Activated T-helper 1 cell treated with Interleukin-2 at 50 U/mL for 16 hours (primary cell): ENCODE results near the gene DYRK1B.
A peak's percentile ranks its signal among the peaks of the same experiment; 100 is the strongest.

Experiments
- DNase-seq: peaks from one replicate; pipeline ENCODE4 v3.0.0-alpha.2; 2020; ENCODE audit warnings: low read depth

The DYRK1B gene

DNA sequence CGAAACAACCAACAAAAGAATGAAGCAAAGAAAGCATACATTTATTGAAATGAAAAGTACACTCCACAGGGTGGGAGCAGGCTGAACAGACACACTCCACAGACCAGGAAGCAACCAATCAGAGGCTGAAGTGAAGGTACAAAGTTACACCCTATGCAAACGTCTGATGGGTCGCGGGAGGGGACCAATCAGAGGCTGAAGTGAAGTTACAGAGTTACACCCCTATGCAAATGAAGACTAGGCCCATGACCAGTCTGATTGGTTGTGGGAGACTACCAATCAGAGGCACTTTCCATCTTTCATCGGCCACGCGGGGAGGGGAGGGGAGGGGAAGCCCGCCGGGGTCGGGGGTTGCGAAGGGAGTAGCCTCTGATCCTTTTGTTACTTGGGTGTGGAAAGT, 24.6 kb upstream of the DYRK1B start:
- DNase-seq = no peak

DNA sequence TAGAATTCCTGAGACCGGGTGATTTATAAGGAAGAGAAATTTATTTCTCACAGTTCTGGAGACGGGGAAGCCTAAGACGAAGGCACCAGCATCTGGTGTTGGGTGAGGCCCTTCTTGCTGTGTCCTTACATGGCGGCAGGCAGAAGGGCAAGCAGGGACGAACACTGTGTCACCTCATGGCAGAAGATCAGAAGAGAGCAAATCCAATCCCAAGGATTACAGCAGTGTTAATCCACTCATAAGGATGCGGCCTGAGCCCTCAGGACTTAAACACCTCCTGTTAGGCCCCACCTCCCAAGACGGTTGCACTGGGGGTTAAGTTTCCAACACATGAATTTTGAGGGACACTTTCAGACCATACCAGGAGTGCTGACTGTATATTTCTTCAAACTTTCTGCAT, 18.9 kb upstream of the DYRK1B start:
- DNase-seq = no peak

DNA sequence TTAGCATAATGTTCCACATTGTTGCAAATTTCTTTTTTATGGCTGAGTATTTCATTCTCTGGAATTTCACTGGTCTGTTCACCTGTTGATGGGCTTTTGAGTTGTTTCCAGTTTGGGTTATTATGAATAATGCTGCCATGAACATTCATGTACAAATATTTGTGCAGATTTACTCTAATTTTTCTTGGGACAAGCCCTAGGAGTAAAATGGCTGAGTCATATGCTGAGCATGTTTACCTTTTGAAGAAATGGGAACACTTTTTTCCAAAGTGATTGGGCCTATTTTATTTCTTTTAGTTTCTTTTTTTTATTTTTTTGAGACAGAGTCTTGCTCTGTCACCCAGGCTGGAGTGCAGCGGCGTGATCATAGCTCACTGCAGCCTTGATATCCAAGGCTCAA, 16.9 kb upstream of the DYRK1B start:
- DNase-seq = no peak

DNA sequence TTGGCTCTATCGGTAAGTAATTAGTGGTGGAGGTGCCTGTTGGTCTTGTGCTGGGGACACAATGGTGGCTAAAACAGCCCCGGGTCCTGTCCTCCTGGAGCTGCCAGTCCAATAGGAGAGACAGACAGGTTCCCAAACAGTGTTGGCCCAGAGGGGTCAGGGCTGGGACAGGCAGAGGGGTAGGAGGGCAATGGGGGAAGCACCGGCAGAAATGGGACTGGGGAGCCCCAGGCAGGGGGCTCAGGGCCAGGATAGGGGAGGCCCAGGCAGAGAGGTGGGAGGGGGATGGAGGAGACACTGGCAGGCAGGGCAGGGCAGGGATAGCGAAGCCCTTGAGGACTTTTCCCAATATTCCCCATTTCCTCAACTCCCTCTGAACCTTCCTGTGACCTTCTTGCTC, 14.4 kb upstream of the DYRK1B start:
- DNase-seq = no peak

DNA sequence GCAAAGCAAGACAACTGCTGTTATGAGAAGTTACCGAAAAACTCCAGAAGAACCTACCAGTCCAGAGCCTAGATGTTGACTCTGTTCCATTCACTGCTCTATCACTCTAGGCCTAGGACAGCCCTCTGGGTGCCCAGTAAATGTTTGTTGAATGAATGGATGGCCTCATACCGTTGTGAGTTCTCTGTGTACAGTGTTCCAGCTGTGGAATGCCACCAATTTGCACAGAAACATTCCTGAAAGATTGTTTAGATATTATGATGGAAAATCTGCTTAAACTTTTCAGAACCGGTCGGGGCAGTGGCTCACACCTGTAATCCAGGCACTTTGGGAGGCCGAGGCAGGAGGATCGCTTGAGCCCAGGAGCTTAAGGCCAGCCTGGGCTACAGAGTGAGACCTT, 13.6 kb upstream of the DYRK1B start:
- DNase-seq = no peak

DNA sequence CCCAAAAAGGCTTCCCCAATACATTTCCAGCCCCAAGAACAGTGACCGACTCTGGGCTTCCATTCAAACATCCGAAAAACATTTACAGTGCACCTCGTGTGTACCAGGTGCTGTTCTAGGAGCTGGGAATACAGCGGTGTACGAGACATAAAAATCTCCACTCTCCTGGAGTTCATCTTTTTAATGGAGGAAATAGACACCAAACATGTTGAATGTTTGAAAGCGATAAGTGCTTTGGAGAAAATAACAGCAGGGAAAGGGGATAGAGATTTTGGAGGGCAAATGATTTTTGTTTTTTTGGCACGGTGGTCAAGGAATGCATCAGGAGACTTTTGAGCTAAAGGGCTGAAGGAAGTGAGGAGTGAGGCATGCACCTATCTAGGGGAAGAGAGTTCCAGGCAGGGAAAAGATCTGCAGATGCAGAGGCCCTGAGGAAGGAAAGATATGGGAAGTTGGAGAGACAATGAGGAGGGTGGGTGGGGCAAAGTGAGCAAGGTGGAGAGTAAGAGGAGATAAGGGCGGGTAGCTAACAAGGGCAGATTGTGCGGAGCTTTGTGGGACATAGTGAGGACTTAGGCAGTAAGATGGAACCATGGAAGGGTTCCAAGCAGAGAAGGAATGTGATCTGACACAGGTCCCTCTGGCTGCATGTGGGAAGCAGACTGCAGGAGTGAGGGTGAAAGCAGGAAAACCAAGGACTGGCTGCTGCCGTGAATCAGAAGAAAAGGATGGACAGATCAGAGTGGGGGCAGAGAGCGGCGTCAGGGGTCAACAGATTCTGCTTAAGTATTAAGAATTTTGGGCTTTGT, 12.9 kb upstream of the DYRK1B start:
- no peak for DNase-seq

DNA sequence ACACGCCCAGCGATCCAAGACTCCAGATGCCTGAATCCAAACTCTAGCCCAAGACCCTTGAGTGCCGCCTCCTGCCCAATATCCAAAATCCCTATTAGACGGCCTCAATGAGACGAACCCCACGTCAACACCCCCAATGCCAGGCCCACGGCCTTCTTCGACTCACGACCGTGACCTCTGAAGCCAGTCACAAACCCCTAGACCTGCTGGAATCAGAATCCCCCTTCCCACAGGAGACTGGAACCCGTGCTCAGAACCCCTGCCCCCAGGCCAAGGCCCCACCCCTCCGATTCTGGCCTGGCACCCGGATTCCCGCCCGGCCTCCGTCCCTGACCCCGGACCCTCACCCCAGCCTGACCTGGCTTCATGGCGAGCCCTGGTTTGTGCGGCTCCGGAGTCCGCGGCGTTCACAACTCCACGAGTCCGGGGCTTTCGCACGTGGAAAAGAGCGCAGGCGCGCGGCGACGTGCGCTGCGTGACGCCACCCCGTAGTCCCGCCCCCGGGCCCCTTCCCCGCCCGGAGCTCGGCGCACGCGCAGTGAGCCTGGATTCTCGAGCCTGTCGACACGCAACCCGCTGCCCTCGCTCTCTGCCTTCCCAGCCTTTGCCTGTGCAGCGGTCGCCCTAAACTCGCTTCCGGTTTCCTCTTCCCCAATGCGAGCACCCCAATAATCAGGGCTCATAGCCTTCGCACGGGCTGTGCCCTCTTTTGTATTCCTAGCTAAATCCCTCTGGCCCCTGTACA, 12.1 kb upstream of the DYRK1B start, which contains the start of gene FBL:
Gene FBL, minus strand, starts transcription at position 447 of the 745 bp plus-strand sequence. Its CDS starts 79 bp downstream, at position 368.
- DNase-seq = peak; percentile 98

DNA sequence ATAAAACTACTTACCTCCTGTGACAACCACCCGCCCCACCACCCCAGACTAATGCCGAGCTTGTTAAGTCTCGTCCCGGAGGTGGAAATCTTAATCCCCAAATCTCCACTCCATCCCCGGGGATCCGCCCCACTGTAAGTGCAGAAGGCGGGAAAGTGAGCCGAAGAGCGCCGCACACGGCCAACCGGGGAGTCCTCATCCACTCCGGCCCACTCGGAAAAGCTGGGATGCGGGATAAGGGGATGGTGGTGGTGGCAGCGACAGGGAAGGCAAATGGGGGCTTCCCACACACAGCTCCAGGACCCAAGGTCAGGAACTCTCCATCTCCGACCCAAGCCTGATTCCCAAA, 11.6 kb upstream of the DYRK1B start:
- no peak for DNase-seq

DNA sequence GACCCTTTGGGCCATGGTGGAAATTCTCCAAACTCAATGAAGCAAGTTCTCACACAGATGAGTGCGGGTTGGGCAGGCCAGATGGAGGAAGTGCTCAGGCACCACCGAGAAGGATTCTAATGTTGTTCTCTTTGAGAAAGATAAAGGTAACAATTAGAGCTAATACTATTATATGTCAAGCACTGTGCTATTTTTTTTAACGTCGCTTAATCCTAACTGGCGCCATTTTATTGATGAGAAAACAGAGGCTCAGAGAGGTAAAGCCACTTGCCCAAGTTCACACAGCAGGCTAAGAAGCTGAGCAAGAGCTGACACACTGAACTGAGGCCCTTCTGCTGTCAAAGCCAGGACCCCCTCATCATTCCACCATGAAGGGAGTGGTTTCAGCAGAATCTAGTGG, 11.2 kb upstream of the DYRK1B start:
- DNase-seq = no peak

DNA sequence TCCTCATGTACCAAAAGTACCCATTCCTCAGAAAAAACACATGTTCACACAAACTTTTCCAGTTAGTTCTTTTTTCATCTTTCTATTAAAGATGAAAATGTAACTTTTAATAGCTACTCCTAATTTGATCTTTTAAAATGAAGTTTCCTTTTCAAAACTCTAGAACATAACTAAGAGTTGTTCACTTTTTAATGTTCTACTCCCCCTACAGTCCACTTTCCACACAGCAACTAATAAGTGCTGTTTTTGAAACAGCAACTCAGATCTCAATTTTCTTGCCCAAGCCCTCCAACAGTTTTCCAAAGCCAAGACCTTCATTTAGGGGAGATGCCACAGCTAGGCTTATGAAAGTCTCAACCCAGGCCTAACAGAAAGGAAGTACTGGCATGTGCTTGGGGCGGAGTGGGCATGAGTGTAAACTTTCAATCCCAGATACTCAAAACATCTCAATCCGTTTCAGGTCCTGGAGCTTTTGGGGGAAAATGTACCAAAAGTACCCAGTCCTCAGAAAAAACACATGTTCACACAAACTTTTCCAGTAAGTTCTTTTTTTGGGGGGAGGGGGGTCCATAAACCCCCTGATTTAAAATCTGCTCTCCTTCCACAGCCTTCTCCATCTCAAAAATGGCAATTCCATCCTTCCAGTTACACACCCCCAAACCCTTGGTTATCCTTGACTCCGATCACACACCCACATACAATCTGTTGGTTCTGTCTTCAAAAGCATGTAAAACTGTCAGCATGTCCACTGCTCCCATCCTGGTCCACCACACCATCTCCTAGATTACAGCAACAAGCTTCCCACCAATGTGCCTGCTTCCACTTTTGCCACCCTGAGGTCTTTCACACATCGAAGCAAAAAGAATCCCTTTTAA, 10.2 kb upstream of the DYRK1B start:
- DNase-seq = no peak

DNA sequence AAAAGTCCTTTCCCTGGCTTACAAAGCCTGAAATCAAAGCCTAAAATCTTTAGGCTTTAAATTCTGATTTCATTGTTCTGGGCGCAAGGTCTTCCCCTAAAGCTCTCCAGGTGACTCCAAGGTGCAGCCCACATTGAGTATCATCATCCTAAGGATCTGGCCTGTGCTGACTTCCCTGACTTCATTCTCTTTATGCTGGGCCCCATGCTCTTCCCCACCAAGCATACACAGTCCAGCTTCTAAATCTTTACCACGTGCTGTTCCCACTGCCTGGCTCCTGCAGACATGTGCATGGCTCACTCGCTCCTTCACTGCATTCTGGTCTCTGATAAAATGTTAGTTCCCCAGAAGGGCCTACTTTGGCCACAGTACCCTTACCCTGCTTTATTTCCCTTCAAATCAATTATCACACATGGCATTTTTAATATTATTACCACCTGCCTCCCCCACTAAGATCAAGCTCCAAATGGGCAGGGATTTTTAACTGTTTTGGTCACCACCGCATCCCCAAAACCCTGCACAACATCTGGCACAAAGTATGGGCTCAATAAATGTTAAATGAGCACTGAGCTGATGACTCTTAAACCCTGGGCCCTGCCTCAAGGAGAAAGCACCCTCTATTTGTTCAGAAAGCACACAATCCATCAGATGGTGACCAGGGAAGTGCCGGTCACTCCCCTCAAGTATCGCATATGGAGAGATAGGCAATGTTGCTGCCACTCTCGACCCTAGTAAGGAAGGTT, 8.9 kb upstream of the DYRK1B start:
- DNase-seq = no peak

DNA sequence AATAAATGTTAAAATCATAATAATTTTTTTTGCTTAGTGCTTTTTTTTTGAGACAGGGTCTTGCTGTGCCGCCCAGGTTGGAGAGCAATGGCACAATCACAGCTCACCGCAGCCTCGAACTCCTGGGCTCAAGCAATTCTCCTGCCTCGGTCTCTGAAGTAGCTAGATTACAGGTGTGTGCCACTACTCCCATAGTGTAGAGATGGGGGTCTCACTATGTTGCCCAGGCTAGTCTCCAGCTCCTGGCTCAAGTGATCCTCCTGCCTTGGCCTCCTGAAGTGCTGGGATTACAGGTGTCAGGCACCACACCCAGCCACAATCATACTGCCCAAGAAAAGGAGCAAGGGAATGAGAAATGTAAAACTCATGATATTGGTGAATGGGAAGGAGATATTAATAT, 7.1 kb upstream of the DYRK1B start:
- DNase-seq = no peak

DNA sequence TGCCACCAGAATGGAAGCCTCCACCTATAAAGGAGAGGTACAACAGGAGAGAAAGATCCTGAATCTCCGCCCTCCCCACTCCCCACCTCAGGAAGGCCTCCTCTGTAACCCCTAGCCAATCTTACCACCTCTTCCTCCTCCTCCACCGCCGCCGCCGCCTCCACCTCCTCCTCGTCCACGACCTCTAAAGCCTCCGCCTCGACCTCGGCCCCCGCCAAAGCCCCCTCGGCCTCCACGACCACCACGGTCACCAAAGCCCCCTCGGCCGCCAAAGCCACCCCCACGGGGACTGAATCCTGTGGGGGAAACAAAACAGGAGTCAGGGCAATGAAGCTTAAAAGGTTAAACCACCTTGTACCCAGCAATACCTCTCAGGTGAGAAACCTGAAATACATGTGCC, 6.5 kb upstream of the DYRK1B start:
- no peak for DNase-seq

DNA sequence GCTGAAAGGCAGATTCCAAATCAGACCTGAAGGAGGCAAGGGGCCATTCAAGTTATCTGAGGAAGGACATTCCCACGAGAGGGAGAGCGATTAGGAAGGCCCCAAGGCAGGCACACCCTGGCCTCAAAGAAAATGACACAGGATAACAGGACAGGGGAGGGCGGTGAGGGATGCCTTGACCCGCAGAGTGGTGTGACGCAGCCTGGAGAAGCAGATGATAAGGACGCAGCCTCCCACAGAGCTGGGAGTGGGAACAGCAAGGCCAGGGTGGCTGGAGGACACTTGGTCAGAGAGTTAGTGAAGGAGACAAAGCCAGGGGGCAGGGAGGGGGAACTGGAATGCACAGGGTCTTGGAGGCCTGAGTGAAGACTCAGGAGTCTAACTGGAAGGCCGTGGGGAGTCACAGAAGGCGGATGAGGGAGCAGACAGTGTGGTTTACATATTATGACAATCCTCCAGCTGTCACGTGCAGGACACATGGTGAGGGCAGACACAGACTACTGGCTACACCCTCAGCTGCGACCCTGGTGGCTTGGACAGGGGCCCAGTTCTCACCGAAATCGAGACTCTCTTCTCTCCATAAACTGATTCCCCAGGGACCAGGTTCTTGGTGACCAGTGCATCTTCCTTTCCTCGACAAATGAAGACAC, 5.8 kb upstream of the DYRK1B start:
- no peak for DNase-seq

DNA sequence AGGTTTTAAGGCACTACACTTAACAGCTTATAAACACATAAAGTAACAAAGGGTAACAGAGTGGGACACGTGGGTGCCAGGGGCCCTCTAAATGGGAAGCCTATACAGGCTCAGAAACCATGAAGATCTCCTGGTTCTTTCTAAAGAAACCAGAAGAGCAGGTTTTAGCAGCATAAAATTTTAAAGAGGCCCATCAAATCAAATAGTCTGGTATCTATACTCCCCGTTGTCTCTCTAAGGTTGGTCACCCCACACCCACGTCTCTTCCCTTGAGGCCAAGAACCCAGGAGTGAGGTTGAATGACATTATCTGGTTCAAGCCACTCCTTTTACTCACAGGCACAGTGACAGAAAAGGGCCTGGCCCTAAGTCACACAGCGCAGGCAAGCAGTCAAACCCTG, 4.6 kb upstream of the DYRK1B start:
- no peak for DNase-seq

DNA sequence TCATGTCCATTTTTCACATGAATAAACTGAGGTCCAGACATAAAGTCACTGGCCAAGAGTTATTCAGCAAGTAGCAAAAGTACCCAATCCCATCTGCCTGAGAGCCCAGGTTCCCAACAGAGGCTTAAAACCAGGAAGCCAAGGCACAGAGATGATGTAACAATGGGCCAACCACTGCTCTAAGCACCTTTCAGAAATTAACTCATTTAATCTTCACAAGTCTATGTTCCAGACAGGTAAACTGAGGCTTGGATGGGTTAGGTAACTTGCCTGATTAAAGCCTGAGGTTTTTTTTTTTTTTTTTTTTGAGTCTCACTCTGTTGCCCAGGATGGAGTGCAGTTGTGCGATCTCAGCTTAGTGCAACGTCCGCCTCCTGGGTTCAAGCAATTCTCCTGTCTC, 4.0 kb upstream of the DYRK1B start:
- no peak for DNase-seq

DNA sequence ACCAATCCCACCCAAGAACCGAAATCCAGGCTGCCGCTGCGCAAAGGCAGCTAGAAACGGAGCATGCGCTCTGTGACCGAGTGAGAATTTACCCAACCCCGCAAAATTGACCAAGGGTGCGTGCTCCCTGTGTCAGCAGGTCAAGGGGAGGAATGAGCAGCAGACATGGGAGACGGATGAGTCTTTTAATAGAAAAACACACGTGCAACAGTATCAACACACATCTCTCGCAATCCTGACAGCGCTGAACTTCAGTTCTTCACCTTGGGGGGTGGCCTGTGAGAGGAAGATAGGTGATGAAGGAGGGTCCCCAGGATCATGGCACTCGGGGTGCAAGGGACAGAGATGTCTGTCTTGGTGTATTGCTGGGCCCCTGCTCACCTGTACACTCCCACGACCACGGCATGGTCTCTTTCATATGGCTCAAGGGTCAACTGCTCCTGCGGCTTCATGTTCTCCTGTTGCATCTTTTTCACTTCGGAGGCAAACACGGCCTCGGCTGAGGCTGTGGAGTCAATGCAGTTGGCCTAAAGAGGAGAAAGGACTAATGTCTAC, 402 bp upstream of the DYRK1B start:
- no peak for DNase-seq

DNA sequence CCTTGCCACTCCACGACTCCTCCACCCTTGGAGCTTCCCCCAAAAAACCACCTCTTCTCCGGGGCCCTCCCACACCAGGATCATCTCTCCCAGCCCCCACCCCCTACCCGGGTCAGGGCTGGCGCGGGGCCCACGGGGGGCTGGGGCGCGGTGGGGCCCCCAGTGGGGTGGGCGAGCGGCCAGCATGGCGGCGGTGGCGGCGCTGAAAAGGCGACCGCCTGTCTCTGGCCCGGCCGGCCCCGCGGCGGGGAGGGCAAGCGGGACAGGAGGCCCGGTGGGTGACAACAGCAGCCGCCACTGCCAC, 850 bp downstream of the DYRK1B start:
- DNase-seq = no peak

DNA sequence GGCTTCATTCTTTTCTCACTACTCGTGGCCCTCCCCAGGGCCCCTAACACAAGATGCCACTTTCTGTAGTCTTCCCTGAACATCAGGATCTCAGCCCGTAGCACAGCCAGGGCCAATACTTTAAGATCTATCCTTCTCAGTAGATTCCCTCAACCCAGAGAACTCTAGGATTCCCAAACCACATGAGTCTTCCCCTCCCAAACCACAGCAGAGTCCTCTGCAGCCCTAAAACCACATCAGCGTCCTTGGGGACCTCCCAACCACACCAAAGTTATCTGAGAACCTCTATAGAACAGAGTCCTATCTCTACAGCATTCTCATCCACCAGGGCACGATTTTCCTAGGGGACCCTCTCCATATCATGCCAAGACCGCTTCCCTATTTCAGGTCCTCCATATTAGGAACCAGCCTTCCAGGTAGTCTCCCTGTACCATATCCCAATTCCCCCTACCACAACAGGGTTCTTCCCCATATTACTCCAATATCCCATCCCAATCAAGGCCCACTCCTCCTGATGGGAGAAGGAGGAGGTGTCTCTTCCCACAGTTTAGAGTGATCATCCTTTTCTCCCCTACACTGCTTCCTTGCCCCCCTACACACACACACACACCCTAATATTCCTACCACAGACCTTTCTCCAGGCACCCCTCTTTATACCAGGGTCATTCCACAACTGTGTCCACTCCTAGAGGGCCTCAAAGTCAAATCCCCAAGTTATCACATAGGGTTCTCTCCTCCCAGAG, 1.4 kb downstream of the DYRK1B start:
- DNase-seq = no peak

DNA sequence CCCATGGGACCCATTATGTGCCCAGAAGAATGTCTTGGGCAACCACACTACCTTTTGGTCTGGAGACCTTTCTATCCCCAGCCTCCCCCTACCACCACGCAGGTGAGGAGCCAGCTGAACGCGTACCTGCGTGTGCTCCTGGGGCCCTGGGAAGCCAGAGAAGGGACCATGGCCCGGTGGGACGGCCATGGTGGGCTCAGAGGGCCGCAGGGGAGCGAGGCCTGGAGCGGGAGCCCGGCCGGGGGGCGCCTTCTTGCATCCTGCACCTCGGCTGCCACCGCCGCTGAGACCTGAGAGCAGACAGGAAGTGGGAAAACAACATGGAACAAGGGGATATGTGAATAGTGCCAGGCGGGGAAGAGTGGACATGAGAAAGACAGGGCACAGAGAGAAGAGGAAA, 2.3 kb downstream of the DYRK1B start:
- no peak for DNase-seq

DNA sequence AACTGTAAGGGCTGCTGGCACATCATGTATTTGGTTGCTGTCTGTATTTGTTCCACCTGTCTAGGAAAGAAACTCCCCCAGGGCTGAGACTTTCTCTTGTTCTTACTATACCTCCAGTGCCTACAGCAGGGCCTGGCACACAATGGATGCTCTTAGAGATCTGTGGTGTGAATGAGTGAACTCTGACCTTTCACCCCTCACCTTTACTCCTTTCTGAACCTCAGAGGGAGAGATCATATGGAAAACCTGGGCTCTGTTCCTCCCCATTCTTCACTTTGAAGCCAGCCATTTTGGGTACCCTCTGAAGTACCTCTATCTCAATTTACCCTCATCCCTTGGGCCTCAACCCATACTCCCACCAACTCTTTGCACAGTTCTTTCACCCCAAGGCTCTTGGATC, 3.1 kb downstream of the DYRK1B start:
- no peak for DNase-seq
